Transverse colon (tissue), 4 donors: ENCODE data around the gene CEP83. TPM values are rescaled to one million over a fixed set of nuclear protein-coding genes. Genes with fewer than 3 reads are reported as not detected.
A peak's percentile ranks its signal among the peaks of the same experiment; 100 is the strongest.
"Not testable (repeated sequence)": the region's sequence is repeated elsewhere in the genome, so short reads cannot be mapped to it uniquely, and the experiment has no call there.

ENCODE experiments used
- DNase-seq: peaks from one replicate; pipeline ENCODE4 v3.0.0-alpha.2; 2019
- H3K27ac ChIP-seq, 4 donors: fragments of 200-600 bp; sonication (generic); 2 replicates each; pipeline ENCODE4 v1.5.1; 2016 to 2018; ENCODE audit warnings: inconsistent platforms in 4 of 4
- H3K27me3 ChIP-seq: fragments of 200-600 bp; sonication (generic); 2 replicates; pipeline ENCODE4 v1.5.1; 2017; ENCODE audit warnings: inconsistent platforms
- H3K36me3 ChIP-seq, 4 donors: fragments of 200-600 bp; sonication (generic); 2 replicates each; pipeline ENCODE4 v1.5.1; 2017 to 2019; ENCODE audit warnings: inconsistent platforms in 4 of 4
- H3K4me1 ChIP-seq, 4 donors: fragments of 200-600 bp; sonication (generic); 2 replicates each; pipeline ENCODE4 v1.5.1; 2017 to 2020; ENCODE audit warnings: inconsistent platforms in 4 of 4
- H3K4me3 ChIP-seq, 4 donors: fragments of 200-600 bp; sonication (generic); 1 replicate in 1 of 4; 2 replicates in 3 of 4; pipeline versions ENCODE4 v1.5.1 to v1.6.1; 2017 to 2019; ENCODE audit warnings: inconsistent platforms in 4 of 4
- H3K9me3 ChIP-seq, 2 donors: fragments of 200-600 bp; sonication (generic); 2 replicates each; pipeline ENCODE4 v1.5.1; 2017 to 2019; ENCODE audit warnings: inconsistent platforms in 2 of 2
- CTCF ChIP-seq, 5 experiments: fragments of 200-600 bp in 3 of 5; fragments of 450-650 bp in 2 of 5; sonication (generic) in 3 of 5; IDR thresholded peaks; 1 replicate in 2 of 5; 2 replicates in 3 of 5; pipeline ENCODE4 v1.5.1; 2016 to 2017; ENCODE audit warnings: antibody characterized with exemption in 5 of 5, inconsistent platforms in 3 of 5, mild to moderate bottlenecking in 2 of 5, moderate library complexity in 1 of 5
- EP300 ChIP-seq: sonication (generic); formaldehyde crosslinking; IDR thresholded peaks from one replicate; pipeline ENCODE4 v1.6.1; 2017; ENCODE audit warnings: antibody characterized with exemption, low read depth
- POLR2A ChIP-seq: fragments of 450-650 bp; IDR thresholded peaks from one replicate; pipeline ENCODE4 v1.6.1; 2016; ENCODE audit warnings: antibody characterized with exemption, mild to moderate bottlenecking, moderate library complexity
- POLR2AphosphoS5 ChIP-seq, 3 donors: sonication (generic); formaldehyde crosslinking; IDR thresholded peaks; one replicate each; pipeline ENCODE4 v1.6.1; 2016; ENCODE audit warnings: antibody characterized with exemption in 3 of 3
- WGBS, 2 donors: methylation state at CpG; one replicate each; pipeline ENCODE4 v1.1.5; 2018; ENCODE audit warnings: low coverage in 1 of 2; 5-methylcytosine and 5-hydroxymethylcytosine counted together
- in situ Hi-C, 4 donors: fragments of 200-750 bp; cut with MboI; loops; one replicate each; pipeline versions ENCODE4 v1.15.0 to v1.15.1; 2017; ENCODE audit warnings: low sequenced_read_pairs in 3 of 4, low pct_ligation_motif_present in 1 of 4, low pct_unique_long_range_greater_than_20kb in 1 of 4
- intact Hi-C: fragments of 100-400 bp; cut with DNase I; formaldehyde crosslinking; loops from one replicate; pipeline ENCODE4 v1.15.1; 2023; ENCODE audit warnings: low total_unique reads
- total RNA-seq, 4 donors: library from RNA; depleted of rRNA; stranded (reverse); fragments of >200 nt; gene quantifications; one replicate each; pipeline ENCODE4 v1.1.0, GENCODE V29; 2016

The CEP83 gene
- total RNA-seq, 4 donors from 2014 or later, result 3.0 to 104 (median 17.0) TPM

- Histone ChIP-seq H3K27ac (no peak overlapping the region), H3K36me3 (peaks cover 0 to 18% (median 2%) of the 10 kb centered on the region in 4 donors), H3K4me1 (peaks cover 0 to under 1% (median 0%) of the 10 kb centered on the region in 4 donors), H3K27me3 (no peaks in the 10 kb centered on the region), H3K9me3 (peaks cover 29 to 33% of the 10 kb centered on the region in 2 donors), H3K4me3 (no peak overlapping the region)
- in situ Hi-C loops, result no loop called here
- TF ChIP-seq CTCF (IDR thresholded peaks at IDR 0.05) (no peak), POLR2AphosphoS5 (IDR thresholded peaks at IDR 0.05) (no peak), POLR2A (no peak), EP300 (no peak)
- 61 to 70% methylated on average over 1 of the region's 1 CpG for WGBS, 2 donors
- intact Hi-C loops, result no loop called here
- no peak for DNase-seq
Observed at GRCh38 chr12:94318181-94318580, 141.5 kb downstream of the CEP83 start.

- DNase-seq, intact Hi-C loops, H3K36me3 ChIP-seq, in situ Hi-C loops, H3K4me3 ChIP-seq, H3K27me3 ChIP-seq, H3K27ac ChIP-seq: not testable (repeated sequence)
- Histone ChIP-seq H3K9me3 (peaks cover 29 to 33% of the 10 kb centered on the region in 2 donors), H3K4me1 (peaks cover 0 to 11% (median 4%) of the 10 kb centered on the region in 4 donors)
- WGBS, 2 donors, result 88 to 98% methylated on average over 2 of the region's 2 CpGs
Observed at GRCh38 chr12:94316600-94316999, 143.1 kb downstream of the CEP83 start.

GRCh38 chr12:94312378-94312777 is 147.3 kb downstream of the CEP83 start:
- in situ Hi-C loops, result no loop called here
- 78 to 89% methylated on average over 1 of the region's 1 CpG for WGBS, 2 donors
- intact Hi-C loops, result no loop called here
- Histone ChIP-seq H3K4me1 (peaks cover 0 to 11% (median 4%) of the 10 kb centered on the region in 4 donors), H3K4me3 (no peak overlapping the region), H3K27ac (peak overlapping the region; percentile 34 to 50 (median 41)), H3K9me3 (peaks cover 8% of the 10 kb centered on the region in 2 donors), H3K27me3 (no peaks in the 10 kb centered on the region), H3K36me3 (peaks cover 0 to 6% (median 0%) of the 10 kb centered on the region in 4 donors)
- DNase-seq, result no peak
- TF ChIP-seq CTCF (IDR thresholded peaks at IDR 0.05) (no peak), POLR2AphosphoS5 (IDR thresholded peaks at IDR 0.05) (no peak), POLR2A (no peak), EP300 (no peak)

- WGBS, 2 donors, result 83 to 90% methylated on average over 5 of the region's 5 CpGs
- H3K36me3 ChIP-seq, result peaks cover 0 to 6% (median 0%) of the 10 kb centered on the region in 4 donors
- no peak overlapping the region for H3K4me3 ChIP-seq
- H3K4me1 ChIP-seq, result peaks cover 0 to 13% (median 6%) of the 10 kb centered on the region in 4 donors
- no peak for DNase-seq
- in situ Hi-C loops (no loop called here), intact Hi-C loops (no loop called here)
- no peak for TF ChIP-seq EP300
- TF ChIP-seq CTCF (IDR thresholded peaks at IDR 0.05), result no peak
- no peak for TF ChIP-seq POLR2AphosphoS5 (IDR thresholded peaks at IDR 0.05)
- no peak for TF ChIP-seq POLR2A
- H3K27me3 ChIP-seq, result no peaks in the 10 kb centered on the region
- no peak overlapping the region for H3K27ac ChIP-seq
- no peaks in the 10 kb centered on the region for H3K9me3 ChIP-seq
Observed at GRCh38 chr12:94309373-94309772, 150.3 kb downstream of the CEP83 start.

GRCh38 chr12:94308612-94309011 is 151.1 kb downstream of the CEP83 start:
- H3K9me3 ChIP-seq, result no peaks in the 10 kb centered on the region
- WGBS, 2 donors, result 67 to 70% methylated on average over 1 to 2 of the region's 2 CpGs
- in situ Hi-C loops, result no loop called here

More at GRCh38 chr12:94308612-94309011, 151.1 kb downstream of the CEP83 start:
- H3K36me3 ChIP-seq, result peaks cover 0 to 6% (median 0%) of the 10 kb centered on the region in 4 donors
- H3K27ac ChIP-seq, result no peak overlapping the region
- TF ChIP-seq POLR2AphosphoS5 (IDR thresholded peaks at IDR 0.05) (no peak), POLR2A (no peak), EP300 (no peak), CTCF (IDR thresholded peaks at IDR 0.05) (no peak)
- intact Hi-C loops, result no loop called here
- H3K27me3 ChIP-seq, result no peaks in the 10 kb centered on the region
- no peak for DNase-seq
- H3K4me3 ChIP-seq, result no peak overlapping the region
- peaks cover 0 to 14% (median 6%) of the 10 kb centered on the region in 4 donors for H3K4me1 ChIP-seq
